Measurements from ENCODE around the gene LMX1B.

Gene LMX1B

DNA sequence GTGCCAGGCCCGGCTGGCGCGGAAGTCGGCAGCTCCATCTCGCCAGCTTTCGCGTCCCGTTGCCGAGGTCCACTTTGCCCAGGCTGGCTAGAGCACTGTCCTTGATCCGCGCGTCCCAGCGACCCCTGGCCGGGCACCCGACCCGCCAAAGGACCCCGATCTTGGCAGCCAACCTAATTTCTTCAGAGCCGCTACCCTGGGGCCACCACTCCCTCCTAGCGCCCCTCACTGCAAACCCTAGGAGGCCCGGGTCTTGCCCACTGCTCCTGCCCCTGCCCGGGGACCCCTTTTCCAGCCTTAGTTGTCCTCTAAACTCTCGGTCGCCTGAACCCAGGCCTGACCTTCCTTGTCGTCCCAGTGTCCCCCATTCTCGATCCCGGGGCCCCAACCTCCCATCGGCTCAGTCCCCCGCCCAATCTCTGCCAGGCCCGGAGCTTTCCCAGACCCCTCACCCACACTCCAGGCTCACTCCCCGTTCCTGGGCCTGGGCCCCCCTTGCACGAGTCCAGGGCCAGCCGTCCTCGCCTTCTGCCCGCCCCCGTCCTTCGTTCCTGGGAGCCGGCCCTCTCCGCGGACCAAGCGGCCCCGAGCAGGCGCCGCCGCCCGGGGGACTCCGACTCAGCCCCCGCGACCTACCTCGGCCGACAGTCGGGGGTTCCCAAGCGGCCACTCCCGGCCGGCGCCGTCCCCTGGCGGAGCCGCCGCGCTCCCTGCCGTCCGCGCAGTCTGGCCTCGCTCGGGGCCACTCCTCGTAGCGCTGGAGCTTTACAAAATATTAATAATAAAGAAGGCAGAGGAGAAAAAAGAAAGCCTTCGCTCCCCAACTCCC lies 701 bp upstream of the LMX1B start (continued):
- TF ChIP-seq, protein P1, sequence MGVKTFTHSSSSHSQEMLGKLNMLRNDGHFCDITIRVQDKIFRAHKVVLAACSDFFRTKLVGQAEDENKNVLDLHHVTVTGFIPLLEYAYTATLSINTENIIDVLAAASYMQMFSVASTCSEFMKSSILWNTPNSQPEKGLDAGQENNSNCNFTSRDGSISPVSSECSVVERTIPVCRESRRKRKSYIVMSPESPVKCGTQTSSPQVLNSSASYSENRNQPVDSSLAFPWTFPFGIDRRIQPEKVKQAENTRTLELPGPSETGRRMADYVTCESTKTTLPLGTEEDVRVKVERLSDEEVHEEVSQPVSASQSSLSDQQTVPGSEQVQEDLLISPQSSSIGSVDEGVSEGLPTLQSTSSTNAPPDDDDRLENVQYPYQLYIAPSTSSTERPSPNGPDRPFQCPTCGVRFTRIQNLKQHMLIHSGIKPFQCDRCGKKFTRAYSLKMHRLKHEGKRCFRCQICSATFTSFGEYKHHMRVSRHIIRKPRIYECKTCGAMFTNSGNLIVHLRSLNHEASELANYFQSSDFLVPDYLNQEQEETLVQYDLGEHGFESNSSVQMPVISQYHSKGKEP (tag by site-specific recombination; IDR thresholded peaks at IDR 0.05) = no peak
- TF ChIP-seq ZSCAN23 (tag by site-specific recombination; IDR thresholded peaks at IDR 0.05) (no peak), ZNF670 (tag by site-specific recombination; IDR thresholded peaks at IDR 0.05; ENCODE audit: low read depth) (no peak), RBAK (tag by site-specific recombination; IDR thresholded peaks at IDR 0.05) (no peak), ZNF133 (tag by site-specific recombination; IDR thresholded peaks at IDR 0.05) (no peak), ZEB2 (tag by site-specific recombination; IDR thresholded peaks at IDR 0.05) (0 out of 2 replicates have a peak, but pooled peaks have one; percentile 32), ZNF132 (tag by site-specific recombination; IDR thresholded peaks at IDR 0.05; ENCODE audit: borderline replicate concordance) (no peak), SALL2 (tag by site-specific recombination; IDR thresholded peaks at IDR 0.05; ENCODE audit: borderline replicate concordance) (no peak), PRDM1 (tag by site-specific recombination; IDR thresholded peaks at IDR 0.05) (no peak), GLI4 (tag by site-specific recombination; IDR thresholded peaks at IDR 0.05) (no peak), ZNF37A (tag by site-specific recombination; IDR thresholded peaks at IDR 0.05) (no peak), ZNF548 (tag by site-specific recombination; IDR thresholded peaks at IDR 0.05) (no peak), YY2 (tag by site-specific recombination; IDR thresholded peaks at IDR 0.05) (no peak), HOXA7 (CRISPR knock-in tag; IDR thresholded peaks at IDR 0.05; ENCODE audit: borderline replicate concordance) (no peak), ZNF311 (tag by site-specific recombination; IDR thresholded peaks at IDR 0.05; ENCODE audit: borderline replicate concordance) (no peak), ZNF214 (tag by site-specific recombination; IDR thresholded peaks at IDR 0.05; ENCODE audit: borderline replicate concordance) (no peak), SCRT2 (tag by site-specific recombination; IDR thresholded peaks at IDR 0.05) (no peak), ZFHX2 (tag by site-specific recombination; conservative IDR thresholded peaks at IDR 0.05) (peak; percentile 58), KLF7 (tag by site-specific recombination; IDR thresholded peaks at IDR 0.05; ENCODE audit: borderline replicate concordance) (peak; percentile 37; the same call in 1 of the 2 replicates), ZXDB (tag by site-specific recombination; IDR thresholded peaks at IDR 0.05) (peak; percentile 67; the same call in 1 of the 2 replicates), SP3 (tag by site-specific recombination; IDR thresholded peaks at IDR 0.05) (no peak)
- TF ChIP-seq, protein P2, sequence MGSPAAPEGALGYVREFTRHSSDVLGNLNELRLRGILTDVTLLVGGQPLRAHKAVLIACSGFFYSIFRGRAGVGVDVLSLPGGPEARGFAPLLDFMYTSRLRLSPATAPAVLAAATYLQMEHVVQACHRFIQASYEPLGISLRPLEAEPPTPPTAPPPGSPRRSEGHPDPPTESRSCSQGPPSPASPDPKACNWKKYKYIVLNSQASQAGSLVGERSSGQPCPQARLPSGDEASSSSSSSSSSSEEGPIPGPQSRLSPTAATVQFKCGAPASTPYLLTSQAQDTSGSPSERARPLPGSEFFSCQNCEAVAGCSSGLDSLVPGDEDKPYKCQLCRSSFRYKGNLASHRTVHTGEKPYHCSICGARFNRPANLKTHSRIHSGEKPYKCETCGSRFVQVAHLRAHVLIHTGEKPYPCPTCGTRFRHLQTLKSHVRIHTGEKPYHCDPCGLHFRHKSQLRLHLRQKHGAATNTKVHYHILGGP (tag by site-specific recombination; IDR thresholded peaks at IDR 0.05) = no peak
- TF ChIP-seq, protein P3, sequence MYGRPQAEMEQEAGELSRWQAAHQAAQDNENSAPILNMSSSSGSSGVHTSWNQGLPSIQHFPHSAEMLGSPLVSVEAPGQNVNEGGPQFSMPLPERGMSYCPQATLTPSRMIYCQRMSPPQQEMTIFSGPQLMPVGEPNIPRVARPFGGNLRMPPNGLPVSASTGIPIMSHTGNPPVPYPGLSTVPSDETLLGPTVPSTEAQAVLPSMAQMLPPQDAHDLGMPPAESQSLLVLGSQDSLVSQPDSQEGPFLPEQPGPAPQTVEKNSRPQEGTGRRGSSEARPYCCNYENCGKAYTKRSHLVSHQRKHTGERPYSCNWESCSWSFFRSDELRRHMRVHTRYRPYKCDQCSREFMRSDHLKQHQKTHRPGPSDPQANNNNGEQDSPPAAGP (tag by site-specific recombination; IDR thresholded peaks at IDR 0.05) = no peak
- TF ChIP-seq, protein P4, sequence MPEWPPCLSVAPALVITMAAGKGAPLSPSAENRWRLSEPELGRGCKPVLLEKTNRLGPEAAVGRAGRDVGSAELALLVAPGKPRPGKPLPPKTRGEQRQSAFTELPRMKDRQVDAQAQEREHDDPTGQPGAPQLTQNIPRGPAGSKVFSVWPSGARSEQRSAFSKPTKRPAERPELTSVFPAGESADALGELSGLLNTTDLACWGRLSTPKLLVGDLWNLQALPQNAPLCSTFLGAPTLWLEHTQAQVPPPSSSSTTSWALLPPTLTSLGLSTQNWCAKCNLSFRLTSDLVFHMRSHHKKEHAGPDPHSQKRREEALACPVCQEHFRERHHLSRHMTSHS (tag by site-specific recombination; IDR thresholded peaks at IDR 0.05) = no peak
- TF ChIP-seq, protein P5, sequence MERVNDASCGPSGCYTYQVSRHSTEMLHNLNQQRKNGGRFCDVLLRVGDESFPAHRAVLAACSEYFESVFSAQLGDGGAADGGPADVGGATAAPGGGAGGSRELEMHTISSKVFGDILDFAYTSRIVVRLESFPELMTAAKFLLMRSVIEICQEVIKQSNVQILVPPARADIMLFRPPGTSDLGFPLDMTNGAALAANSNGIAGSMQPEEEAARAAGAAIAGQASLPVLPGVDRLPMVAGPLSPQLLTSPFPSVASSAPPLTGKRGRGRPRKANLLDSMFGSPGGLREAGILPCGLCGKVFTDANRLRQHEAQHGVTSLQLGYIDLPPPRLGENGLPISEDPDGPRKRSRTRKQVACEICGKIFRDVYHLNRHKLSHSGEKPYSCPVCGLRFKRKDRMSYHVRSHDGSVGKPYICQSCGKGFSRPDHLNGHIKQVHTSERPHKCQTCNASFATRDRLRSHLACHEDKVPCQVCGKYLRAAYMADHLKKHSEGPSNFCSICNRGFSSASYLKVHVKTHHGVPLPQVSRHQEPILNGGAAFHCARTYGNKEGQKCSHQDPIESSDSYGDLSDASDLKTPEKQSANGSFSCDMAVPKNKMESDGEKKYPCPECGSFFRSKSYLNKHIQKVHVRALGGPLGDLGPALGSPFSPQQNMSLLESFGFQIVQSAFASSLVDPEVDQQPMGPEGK (tag by site-specific recombination; IDR thresholded peaks at IDR 0.05) = peak; percentile 89
- TF ChIP-seq, protein P6, sequence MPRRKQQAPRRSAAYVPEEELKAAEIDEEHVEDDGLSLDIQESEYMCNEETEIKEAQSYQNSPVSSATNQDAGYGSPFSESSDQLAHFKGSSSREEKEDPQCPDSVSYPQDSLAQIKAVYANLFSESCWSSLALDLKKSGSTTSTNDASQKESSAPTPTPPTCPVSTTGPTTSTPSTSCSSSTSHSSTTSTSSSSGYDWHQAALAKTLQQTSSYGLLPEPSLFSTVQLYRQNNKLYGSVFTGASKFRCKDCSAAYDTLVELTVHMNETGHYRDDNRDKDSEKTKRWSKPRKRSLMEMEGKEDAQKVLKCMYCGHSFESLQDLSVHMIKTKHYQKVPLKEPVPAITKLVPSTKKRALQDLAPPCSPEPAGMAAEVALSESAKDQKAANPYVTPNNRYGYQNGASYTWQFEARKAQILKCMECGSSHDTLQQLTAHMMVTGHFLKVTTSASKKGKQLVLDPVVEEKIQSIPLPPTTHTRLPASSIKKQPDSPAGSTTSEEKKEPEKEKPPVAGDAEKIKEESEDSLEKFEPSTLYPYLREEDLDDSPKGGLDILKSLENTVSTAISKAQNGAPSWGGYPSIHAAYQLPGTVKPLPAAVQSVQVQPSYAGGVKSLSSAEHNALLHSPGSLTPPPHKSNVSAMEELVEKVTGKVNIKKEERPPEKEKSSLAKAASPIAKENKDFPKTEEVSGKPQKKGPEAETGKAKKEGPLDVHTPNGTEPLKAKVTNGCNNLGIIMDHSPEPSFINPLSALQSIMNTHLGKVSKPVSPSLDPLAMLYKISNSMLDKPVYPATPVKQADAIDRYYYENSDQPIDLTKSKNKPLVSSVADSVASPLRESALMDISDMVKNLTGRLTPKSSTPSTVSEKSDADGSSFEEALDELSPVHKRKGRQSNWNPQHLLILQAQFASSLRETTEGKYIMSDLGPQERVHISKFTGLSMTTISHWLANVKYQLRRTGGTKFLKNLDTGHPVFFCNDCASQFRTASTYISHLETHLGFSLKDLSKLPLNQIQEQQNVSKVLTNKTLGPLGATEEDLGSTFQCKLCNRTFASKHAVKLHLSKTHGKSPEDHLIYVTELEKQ (tag by site-specific recombination; IDR thresholded peaks at IDR 0.05; ENCODE audit: borderline replicate concordance) = no peak
- TF ChIP-seq, protein P7, sequence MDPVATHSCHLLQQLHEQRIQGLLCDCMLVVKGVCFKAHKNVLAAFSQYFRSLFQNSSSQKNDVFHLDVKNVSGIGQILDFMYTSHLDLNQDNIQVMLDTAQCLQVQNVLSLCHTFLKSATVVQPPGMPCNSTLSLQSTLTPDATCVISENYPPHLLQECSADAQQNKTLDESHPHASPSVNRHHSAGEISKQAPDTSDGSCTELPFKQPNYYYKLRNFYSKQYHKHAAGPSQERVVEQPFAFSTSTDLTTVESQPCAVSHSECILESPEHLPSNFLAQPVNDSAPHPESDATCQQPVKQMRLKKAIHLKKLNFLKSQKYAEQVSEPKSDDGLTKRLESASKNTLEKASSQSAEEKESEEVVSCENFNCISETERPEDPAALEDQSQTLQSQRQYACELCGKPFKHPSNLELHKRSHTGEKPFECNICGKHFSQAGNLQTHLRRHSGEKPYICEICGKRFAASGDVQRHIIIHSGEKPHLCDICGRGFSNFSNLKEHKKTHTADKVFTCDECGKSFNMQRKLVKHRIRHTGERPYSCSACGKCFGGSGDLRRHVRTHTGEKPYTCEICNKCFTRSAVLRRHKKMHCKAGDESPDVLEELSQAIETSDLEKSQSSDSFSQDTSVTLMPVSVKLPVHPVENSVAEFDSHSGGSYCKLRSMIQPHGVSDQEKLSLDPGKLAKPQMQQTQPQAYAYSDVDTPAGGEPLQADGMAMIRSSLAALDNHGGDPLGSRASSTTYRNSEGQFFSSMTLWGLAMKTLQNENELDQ (tag by site-specific recombination; IDR thresholded peaks at IDR 0.05; ENCODE audit: low read depth) = no peak

Data from HEK293 (cell line).